ENCODE measurements around the gene PRELID3B.

PRELID3B gene

DNA sequence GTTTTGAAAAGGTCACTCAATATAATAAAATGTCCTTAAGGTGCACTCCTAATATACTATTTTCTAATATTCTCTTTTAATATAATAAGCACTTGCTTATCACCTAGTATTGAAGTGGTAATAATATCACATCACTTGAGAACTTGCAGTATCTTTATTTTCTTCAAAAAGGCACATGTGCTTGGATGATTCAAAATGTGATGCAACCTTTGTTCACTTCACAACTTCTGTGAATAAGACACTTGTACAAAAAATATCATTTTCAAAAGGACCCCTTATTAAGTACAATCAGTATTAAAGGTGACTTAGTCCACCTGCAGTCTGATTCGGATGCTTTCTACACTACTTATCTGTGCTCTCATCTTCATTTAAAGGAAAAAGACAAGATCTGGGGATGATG lies 3.4 kb downstream of the PRELID3B start:
- H3K27ac Mint-ChIP-seq: peak overlapping the region; percentile 80
- H3K9me3 Mint-ChIP-seq: no peaks in the 10 kb centered on the region
- H3K36me3 Mint-ChIP-seq: peaks cover 82% of the 10 kb centered on the region
- H3K4me1 Mint-ChIP-seq: peaks cover 57% of the 10 kb centered on the region
- no peak for DNase-seq (ENCODE audit: low spot score in 2 of 2)
- ATAC-seq: no peak
- peak overlapping the region; percentile 71 for H3K4me3 Mint-ChIP-seq

DNA sequence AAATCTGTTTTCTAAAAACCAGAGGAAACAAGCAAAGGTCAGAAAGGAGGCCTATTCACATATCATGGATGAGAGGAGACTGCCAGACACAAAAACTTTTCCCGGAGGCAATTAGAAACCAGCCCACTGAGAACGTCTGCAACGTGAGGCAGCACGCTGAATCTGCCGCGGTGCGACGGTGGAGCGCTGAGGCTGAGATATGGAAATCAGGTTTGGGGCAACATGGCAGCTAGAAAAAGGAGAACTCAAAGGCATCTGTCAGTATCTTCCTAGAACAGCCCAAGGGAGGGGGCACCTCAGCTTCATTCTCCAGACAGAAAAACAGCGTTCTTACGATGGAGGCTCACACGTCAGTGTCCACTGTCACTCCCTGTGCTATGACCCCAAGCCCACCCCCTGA lies 5.2 kb downstream of the PRELID3B start:
- Mint-ChIP-seq H3K27ac (peak overlapping the region; percentile 11), H3K36me3 (peaks cover 90% of the 10 kb centered on the region), H3K4me3 (no peak overlapping the region), H3K9me3 (no peaks in the 10 kb centered on the region), H3K4me1 (peaks cover 51% of the 10 kb centered on the region)
- ATAC-seq (no peak), DNase-seq (ENCODE audit: low spot score in 2 of 2) (peak in 1 of 2 donors; percentile 44)

- Mint-ChIP-seq H3K9me3 (no peaks in the 10 kb centered on the region), H3K27ac (peak overlapping the region; percentile 16), H3K4me1 (peaks cover 47% of the 10 kb centered on the region), H3K36me3 (peaks cover 92% of the 10 kb centered on the region), H3K4me3 (no peak overlapping the region)
- ATAC-seq (no peak), DNase-seq (ENCODE audit: low spot score in 2 of 2) (peak in 1 of 2 donors; percentile 42)
Measured at GRCh38 chr20:59035381-59035780, 7.2 kb downstream of the PRELID3B start.

- Mint-ChIP-seq H3K27ac (no peak overlapping the region), H3K9me3 (no peaks in the 10 kb centered on the region), H3K4me3 (no peak overlapping the region), H3K36me3 (peaks cover 92% of the 10 kb centered on the region), H3K4me1 (peaks cover 47% of the 10 kb centered on the region)
- ATAC-seq (no peak), DNase-seq (ENCODE audit: low spot score in 2 of 2) (peak in 1 of 2 donors; percentile 39)
Measured at GRCh38 chr20:59033616-59034165, 8.9 kb downstream of the PRELID3B start.

- peak overlapping the region; percentile 86 for H3K4me3 Mint-ChIP-seq
- H3K9me3 Mint-ChIP-seq: no peaks in the 10 kb centered on the region
- no peak for ATAC-seq
- H3K4me1 Mint-ChIP-seq: peaks cover 50% of the 10 kb centered on the region
- H3K27ac Mint-ChIP-seq: peak overlapping the region; percentile 92
- DNase-seq (ENCODE audit: low spot score in 2 of 2): no peak
- H3K36me3 Mint-ChIP-seq: peaks cover 92% of the 10 kb centered on the region
Measured at GRCh38 chr20:59033093-59033492, 9.5 kb downstream of the PRELID3B start.

DNA sequence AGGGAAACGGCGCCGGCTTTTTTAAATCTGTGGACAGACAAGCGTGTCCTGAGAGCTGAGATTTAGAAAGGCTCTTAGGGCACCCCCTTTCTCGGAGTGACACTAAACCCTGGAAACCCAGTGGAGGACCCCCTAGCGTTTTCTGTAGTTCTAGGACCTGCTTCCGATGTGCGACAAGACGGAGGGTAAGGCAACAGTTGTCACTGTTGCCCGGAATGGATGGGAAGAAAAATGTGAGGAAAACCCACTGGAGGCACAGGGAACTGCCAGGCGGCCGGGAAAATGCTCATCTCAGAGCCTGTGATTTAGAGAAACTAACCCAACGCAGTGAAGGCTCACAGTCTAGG lies 9.9 kb downstream of the PRELID3B start:
- H3K36me3 Mint-ChIP-seq: peaks cover 92% of the 10 kb centered on the region
- H3K9me3 Mint-ChIP-seq: no peaks in the 10 kb centered on the region
- peak overlapping the region; percentile 86 for H3K4me3 Mint-ChIP-seq
- ATAC-seq: no peak
- no peak for DNase-seq (ENCODE audit: low spot score in 2 of 2)
- H3K27ac Mint-ChIP-seq: peak overlapping the region; percentile 92
- peaks cover 52% of the 10 kb centered on the region for H3K4me1 Mint-ChIP-seq

DNA sequence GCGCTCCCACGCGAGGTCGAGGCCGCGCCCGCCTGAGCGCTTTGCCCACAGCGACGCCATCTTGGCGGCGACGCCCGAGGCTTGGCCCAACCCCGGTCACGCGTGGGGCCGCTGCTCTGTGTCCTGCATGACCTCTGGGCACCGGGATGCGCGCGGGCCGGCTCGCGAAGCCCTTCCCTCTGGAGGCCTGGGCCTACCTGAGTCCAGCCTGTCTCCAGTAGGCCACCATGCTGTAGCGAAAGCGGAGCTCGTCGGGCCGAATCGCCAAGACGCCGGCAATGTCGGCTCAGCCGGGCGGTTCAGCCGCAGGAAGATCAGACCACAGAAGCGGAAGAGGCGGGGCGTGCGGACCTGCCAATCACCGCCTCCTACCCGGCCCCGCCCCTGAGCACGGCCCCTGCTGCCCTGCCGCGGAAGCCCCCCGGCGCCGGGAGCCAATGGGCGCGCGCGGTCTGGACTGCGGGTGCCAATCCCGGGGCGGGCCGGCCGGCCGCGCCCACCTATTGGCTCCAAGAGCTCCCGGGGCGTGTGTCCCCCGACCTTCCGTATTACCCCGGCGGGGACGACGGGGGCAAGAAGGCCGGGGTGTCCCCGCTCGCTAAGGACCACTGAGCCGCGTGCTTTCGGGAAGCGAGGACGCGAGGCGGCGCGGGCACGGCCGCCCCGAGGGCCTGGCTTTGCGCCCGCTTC lies 10.4 kb downstream of the PRELID3B start, which contains the start of gene ATP5F1E:
Gene ATP5F1E, minus strand, starts transcription at position 313 of the 690 bp plus-strand sequence. Its CDS starts 84 bp downstream, at position 229.
- DNase-seq (ENCODE audit: low spot score in 2 of 2) (peak; percentile 91 to 97), ATAC-seq (peak; percentile 97)
- Mint-ChIP-seq H3K4me1 (peaks cover 53% of the 10 kb centered on the region), H3K4me3 (peak within 1 kb of the TSS; percentile 86), H3K9me3 (no peaks in the 10 kb centered on the region), H3K36me3 (peaks cover 92% of the 10 kb centered on the region), H3K27ac (peak within 1 kb of the TSS; percentile 92)

- Mint-ChIP-seq H3K36me3 (peaks cover 92% of the 10 kb centered on the region), H3K9me3 (no peaks in the 10 kb centered on the region), H3K4me3 (peak overlapping the region; percentile 86), H3K27ac (peak overlapping the region; percentile 92), H3K4me1 (peaks cover 53% of the 10 kb centered on the region)
- ATAC-seq (peak; percentile 3), DNase-seq (ENCODE audit: low spot score in 2 of 2) (peak in 1 of 2 donors; percentile 64)
Measured at GRCh38 chr20:59031564-59032022, 11.0 kb downstream of the PRELID3B start.

DNA sequence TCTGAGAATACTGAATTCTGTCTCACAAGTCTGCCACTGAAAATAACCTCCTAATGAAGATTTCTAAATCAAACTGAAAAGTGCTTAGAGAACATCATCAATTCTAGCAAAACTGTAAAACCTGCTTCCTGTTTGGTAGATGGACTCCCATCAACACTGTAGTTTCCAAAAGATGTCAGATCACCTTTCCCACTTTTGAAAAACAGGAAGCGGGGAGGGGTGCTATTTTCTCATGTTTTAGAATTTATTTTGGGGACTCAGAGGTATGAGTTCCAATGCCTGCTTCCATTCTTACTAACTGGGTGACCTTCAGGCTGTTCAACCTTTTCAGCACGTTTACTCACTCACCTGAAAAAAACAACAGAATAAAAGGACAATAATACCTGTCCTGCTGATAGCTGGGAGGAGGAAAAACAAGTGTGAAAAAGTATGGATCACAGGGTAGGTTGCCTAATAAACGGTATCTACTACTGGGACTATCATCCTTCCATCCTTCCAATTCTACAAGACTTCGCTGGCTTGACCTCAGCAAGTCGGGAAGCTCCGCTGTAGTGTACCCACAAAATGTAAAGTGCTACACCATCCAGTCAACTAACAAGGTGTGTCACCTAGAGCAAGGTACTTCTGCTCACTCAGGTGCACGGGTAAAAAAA lies 11.5 kb downstream of the PRELID3B start:
- Mint-ChIP-seq H3K4me3 (peak overlapping the region; percentile 86), H3K36me3 (peaks cover 92% of the 10 kb centered on the region), H3K4me1 (peaks cover 56% of the 10 kb centered on the region), H3K9me3 (no peaks in the 10 kb centered on the region), H3K27ac (peak overlapping the region; percentile 92)
- ATAC-seq (no peak), DNase-seq (ENCODE audit: low spot score in 2 of 2) (no peak)

DNA sequence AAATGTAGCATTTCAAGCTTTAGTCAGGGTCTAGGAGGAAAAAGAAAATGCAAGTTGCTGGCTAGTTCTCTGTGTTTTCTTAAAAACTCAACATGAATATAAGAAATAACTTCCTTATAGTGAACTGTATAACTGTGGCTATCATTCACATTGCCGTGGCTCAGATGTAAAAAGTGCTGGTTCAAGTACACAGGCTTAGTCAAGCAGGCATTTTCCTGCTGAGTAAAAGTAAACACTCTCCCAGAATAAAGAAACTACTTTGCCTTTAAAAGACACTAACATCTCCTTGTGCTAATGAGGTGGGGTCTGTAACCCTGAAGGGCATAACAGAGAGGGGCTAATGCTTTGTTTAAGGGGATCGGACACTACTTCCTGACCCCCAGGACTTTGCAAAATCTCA lies 13.8 kb downstream of the PRELID3B start:
- Mint-ChIP-seq H3K9me3 (no peaks in the 10 kb centered on the region), H3K4me1 (peaks cover 61% of the 10 kb centered on the region), H3K4me3 (peak overlapping the region; percentile 86), H3K27ac (peak overlapping the region; percentile 12), H3K36me3 (peaks cover 92% of the 10 kb centered on the region)
- DNase-seq (ENCODE audit: low spot score in 2 of 2): no peak
- ATAC-seq: no peak

DNA sequence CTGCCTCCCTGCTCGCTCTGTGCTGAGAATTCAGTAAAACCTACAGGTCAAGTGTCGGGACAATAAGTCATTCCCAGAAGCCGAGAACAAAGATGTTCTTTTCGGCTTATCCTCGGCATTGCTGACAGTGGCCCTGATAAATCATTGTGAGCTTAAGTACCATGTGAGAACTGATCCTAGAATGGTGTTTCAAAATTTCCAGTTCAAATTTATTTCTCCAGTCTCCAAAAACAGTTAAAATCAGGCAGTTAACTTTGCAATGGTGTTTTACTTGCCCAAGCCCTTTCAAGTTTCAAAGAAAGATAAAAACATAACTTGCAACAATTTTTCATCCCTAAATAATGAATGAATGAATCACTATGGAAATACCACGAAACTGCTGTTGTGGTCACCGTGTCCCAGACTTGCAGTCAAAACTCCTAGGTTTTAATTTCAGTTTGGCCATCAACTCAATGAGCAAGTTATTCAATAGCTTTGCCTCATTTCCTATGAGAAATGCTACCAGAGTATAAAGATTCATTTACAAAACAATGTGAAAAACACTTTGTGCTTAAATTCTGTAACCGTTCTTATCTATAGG lies 14.8 kb downstream of the PRELID3B start:
- Mint-ChIP-seq H3K27ac (peak overlapping the region; percentile 12), H3K4me3 (no peak overlapping the region), H3K4me1 (peaks cover 62% of the 10 kb centered on the region)

GRCh38 chr20:59026904-59027740 lies 15.5 kb downstream of the PRELID3B start:
- peak overlapping the region; percentile 12 for H3K27ac Mint-ChIP-seq

More for the DNA sequence above, 14.8 kb downstream of the PRELID3B start:
- H3K9me3 Mint-ChIP-seq: no peaks in the 10 kb centered on the region
- peaks cover 96% of the 10 kb centered on the region for H3K36me3 Mint-ChIP-seq
- DNase-seq (ENCODE audit: low spot score in 2 of 2): no peak
- ATAC-seq: no peak

GRCh38 chr20:59025511-59025910 lies 17.1 kb downstream of the PRELID3B start:
- ATAC-seq: no peak
- Mint-ChIP-seq H3K4me1 (peaks cover 61% of the 10 kb centered on the region), H3K4me3 (no peak overlapping the region), H3K36me3 (peaks cover 94% of the 10 kb centered on the region), H3K9me3 (no peaks in the 10 kb centered on the region), H3K27ac (no peak overlapping the region)
- no peak for DNase-seq (ENCODE audit: low spot score in 2 of 2)

More at GRCh38 chr20:59026904-59027740, 15.5 kb downstream of the PRELID3B start:
- H3K4me3 Mint-ChIP-seq: no peak overlapping the region
- DNase-seq (ENCODE audit: low spot score in 2 of 2) (no peak), ATAC-seq (no peak)
- H3K4me1 Mint-ChIP-seq: peaks cover 61% of the 10 kb centered on the region
- H3K9me3 Mint-ChIP-seq: no peaks in the 10 kb centered on the region
- H3K36me3 Mint-ChIP-seq: peaks cover 96% of the 10 kb centered on the region

- peaks cover 93% of the 10 kb centered on the region for H3K36me3 Mint-ChIP-seq
- no peak overlapping the region for H3K4me3 Mint-ChIP-seq
- no peaks in the 10 kb centered on the region for H3K9me3 Mint-ChIP-seq
- ATAC-seq (no peak), DNase-seq (ENCODE audit: low spot score in 2 of 2) (no peak)
- peaks cover 57% of the 10 kb centered on the region for H3K4me1 Mint-ChIP-seq
- H3K27ac Mint-ChIP-seq: no peak overlapping the region
Measured at GRCh38 chr20:59025086-59025485, 17.5 kb downstream of the PRELID3B start.

Data from stimulated activated effector memory CD8-positive, alpha-beta T cell treated with anti-CD3 and anti-CD28 coated beads, Interleukin-12 subunit alpha, Interleukin-12 subunit beta, amount 100 ng/mL, for 72 hours (primary cell).